Suprapubic skin (tissue), 4 donors: ENCODE measurements around the gene RHOF. TPM values are rescaled to one million over a fixed set of nuclear protein-coding genes. Genes with fewer than 3 reads are reported as not detected.

ENCODE experiments used
- DNase-seq, 2 donors: peaks; one replicate each; pipeline ENCODE4 v3.0.0-alpha.2; 2019; ENCODE audit warnings: low spot score in 2 of 2
- H3K27ac ChIP-seq: fragments of 200-600 bp; sonication (generic); one replicate; pipeline ENCODE4 v1.5.1; 2019
- H3K27me3 ChIP-seq: fragments of 200-600 bp; sonication (generic); one replicate; pipeline ENCODE4 v1.5.1; 2019
- H3K36me3 ChIP-seq: fragments of 200-600 bp; sonication (generic); one replicate; pipeline ENCODE4 v1.5.1; 2019
- H3K4me1 ChIP-seq: fragments of 200-600 bp; sonication (generic); one replicate; pipeline ENCODE4 v1.5.1; 2019
- H3K4me3 ChIP-seq: fragments of 200-600 bp; sonication (generic); one replicate; pipeline ENCODE4 v1.5.1; 2019; ENCODE audit warnings: mild to moderate bottlenecking
- H3K9me3 ChIP-seq: fragments of 200-600 bp; sonication (generic); one replicate; pipeline ENCODE4 v1.5.1; 2019
- CTCF ChIP-seq, 2 donors: fragments of 200-600 bp in 1 of 2; fragments of 450-650 bp in 1 of 2; sonication (generic) in 1 of 2; IDR thresholded peaks; one replicate each; pipeline ENCODE4 v1.5.1; 2016 to 2019; ENCODE audit warnings: antibody characterized with exemption in 2 of 2, mild to moderate bottlenecking in 1 of 2, moderate library complexity in 1 of 2
- EP300 ChIP-seq: sonication (generic); formaldehyde crosslinking; IDR thresholded peaks from one replicate; pipeline ENCODE4 v1.6.1; 2017; ENCODE audit warnings: antibody characterized with exemption
- POLR2A ChIP-seq, 2 donors: fragments of 450-650 bp; IDR thresholded peaks; one replicate each; pipeline ENCODE4 v1.6.1; 2017; ENCODE audit warnings: antibody characterized with exemption in 2 of 2, mild to moderate bottlenecking in 2 of 2, moderate library complexity in 2 of 2
- POLR2AphosphoS5 ChIP-seq, 3 donors: sonication (generic); formaldehyde crosslinking; IDR thresholded peaks; one replicate each; pipeline ENCODE4 v1.6.1; 2017; ENCODE audit warnings: antibody characterized with exemption in 3 of 3
- WGBS: methylation state at CpG from one replicate; pipeline ENCODE4 v1.1.5; 2018; 5-methylcytosine and 5-hydroxymethylcytosine counted together
- total RNA-seq, 4 donors: library from RNA; depleted of rRNA; stranded (reverse); fragments of >200 nt; gene quantifications; one replicate each; pipeline ENCODE4 v1.1.0, GENCODE V29; 2016

Gene RHOF
- total RNA-seq, 4 donors from 2014 or later = 6.6 to 20.4 (median 17.5) TPM

GRCh38 chr12:121809712-121810116, 16.2 kb upstream of the RHOF start:
- H3K4me1 ChIP-seq = peaks cover 60% of the 10 kb centered on the region
- peaks cover 45% of the 10 kb centered on the region for H3K36me3 ChIP-seq
- 94% methylated on average over 27 of the region's 27 CpGs for WGBS
- no peaks in the 10 kb centered on the region for H3K27me3 ChIP-seq
- no peak overlapping the region for H3K27ac ChIP-seq
- H3K4me3 ChIP-seq = no peak overlapping the region
- no peaks in the 10 kb centered on the region for H3K9me3 ChIP-seq
- peak in 1 of 2 donors; percentile 66 for DNase-seq
- TF ChIP-seq EP300 = no peak
- TF ChIP-seq POLR2A (IDR thresholded peaks at IDR 0.05) = no peak
- no peak for TF ChIP-seq CTCF (IDR thresholded peaks at IDR 0.05)
- TF ChIP-seq POLR2AphosphoS5 (IDR thresholded peaks at IDR 0.05) = no peak

- H3K4me3 ChIP-seq = no peak overlapping the region
- no peak for TF ChIP-seq POLR2AphosphoS5 (IDR thresholded peaks at IDR 0.05)
- TF ChIP-seq CTCF (IDR thresholded peaks at IDR 0.05) = no peak
- TF ChIP-seq POLR2A (IDR thresholded peaks at IDR 0.05) = no peak
- TF ChIP-seq EP300 = no peak
- DNase-seq = no peak
- H3K36me3 ChIP-seq = peaks cover 37% of the 10 kb centered on the region
- no peak overlapping the region for H3K27ac ChIP-seq
- peaks cover 57% of the 10 kb centered on the region for H3K4me1 ChIP-seq
- no peaks in the 10 kb centered on the region for H3K27me3 ChIP-seq
- H3K9me3 ChIP-seq = no peaks in the 10 kb centered on the region
- WGBS = 78% methylated on average over 8 of the region's 8 CpGs
Observed at GRCh38 chr12:121808623-121809022, 15.1 kb upstream of the RHOF start.

GRCh38 chr12:121807642-121808347, 14.3 kb upstream of the RHOF start:
- Histone ChIP-seq H3K36me3 (peaks cover 37% of the 10 kb centered on the region), H3K27me3 (no peaks in the 10 kb centered on the region), H3K27ac (no peak overlapping the region), H3K9me3 (no peaks in the 10 kb centered on the region), H3K4me1 (peaks cover 51% of the 10 kb centered on the region), H3K4me3 (no peak overlapping the region)
- WGBS = 91% methylated on average over 9 of the region's 14 CpGs
- TF ChIP-seq CTCF (IDR thresholded peaks at IDR 0.05) (no peak), EP300 (no peak), POLR2AphosphoS5 (IDR thresholded peaks at IDR 0.05) (no peak), POLR2A (IDR thresholded peaks at IDR 0.05) (no peak)
- no peak for DNase-seq

- TF ChIP-seq EP300 (no peak), CTCF (IDR thresholded peaks at IDR 0.05) (no peak), POLR2A (IDR thresholded peaks at IDR 0.05) (no peak), POLR2AphosphoS5 (IDR thresholded peaks at IDR 0.05) (no peak)
- WGBS = 41% methylated on average over 19 of the region's 21 CpGs
- Histone ChIP-seq H3K36me3 (peaks cover 37% of the 10 kb centered on the region), H3K9me3 (no peaks in the 10 kb centered on the region), H3K27ac (peak overlapping the region; percentile 55), H3K4me3 (peak overlapping the region; percentile 89), H3K27me3 (no peaks in the 10 kb centered on the region), H3K4me1 (peaks cover 47% of the 10 kb centered on the region)
- no peak for DNase-seq
Observed at GRCh38 chr12:121806546-121807423, 13.3 kb upstream of the RHOF start.

GRCh38 chr12:121806009-121806545, 12.6 kb upstream of the RHOF start:
- peaks cover 41% of the 10 kb centered on the region for H3K4me1 ChIP-seq
- H3K36me3 ChIP-seq = peaks cover 36% of the 10 kb centered on the region
- 1% methylated on average over 10 of the region's 16 CpGs for WGBS
- peak in 1 of 2 donors; percentile 64 for DNase-seq
- peak overlapping the region; percentile 89 for H3K4me3 ChIP-seq
- H3K9me3 ChIP-seq = no peaks in the 10 kb centered on the region
- no peak for TF ChIP-seq POLR2AphosphoS5 (IDR thresholded peaks at IDR 0.05)
- no peak for TF ChIP-seq POLR2A (IDR thresholded peaks at IDR 0.05)
- no peak for TF ChIP-seq CTCF (IDR thresholded peaks at IDR 0.05)
- no peak for TF ChIP-seq EP300
- no peaks in the 10 kb centered on the region for H3K27me3 ChIP-seq
- H3K27ac ChIP-seq = peak overlapping the region; percentile 100
